ENCODE data around the gene KAZN. TPM values are rescaled to one million over a fixed set of nuclear protein-coding genes. Genes with fewer than 3 reads are reported as not detected.

KAZN gene
- total RNA-seq, 1 donor from 2014 or later: 21.2 TPM

DNA sequence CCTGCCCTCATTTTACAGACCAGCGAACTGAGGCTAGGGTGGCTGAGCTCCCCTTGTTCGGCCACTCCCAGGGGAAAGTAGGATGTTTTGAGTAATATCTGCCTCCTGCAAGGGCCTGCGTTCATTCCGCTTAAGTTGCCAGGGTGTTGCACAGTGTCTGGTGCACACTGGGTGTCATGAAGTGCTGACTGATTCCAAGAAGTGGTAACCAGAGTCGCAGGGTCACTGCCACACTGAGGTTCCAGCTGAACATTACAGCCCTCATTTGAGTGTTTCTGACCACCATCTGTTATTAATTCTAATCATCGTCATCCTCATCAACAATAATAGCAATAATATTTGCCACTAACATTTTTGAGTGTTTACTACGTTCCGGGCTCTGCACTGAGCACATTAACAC, 250.6 kb downstream of the KAZN start:
- Histone ChIP-seq H3K27ac (no peak overlapping the region), H3K4me3 (no peak overlapping the region), H3K36me3 (no peaks in the 10 kb centered on the region), H3K4me1 (no peaks in the 10 kb centered on the region), H3K9me3 (no peaks in the 10 kb centered on the region), H3K27me3 (ENCODE audit: low read depth) (no peaks in the 10 kb centered on the region)
- intact Hi-C loops (cut with DNase I): no loop called here
- ATAC-seq (no peak), DNase-seq (no peak)
- TF ChIP-seq, protein P1, sequence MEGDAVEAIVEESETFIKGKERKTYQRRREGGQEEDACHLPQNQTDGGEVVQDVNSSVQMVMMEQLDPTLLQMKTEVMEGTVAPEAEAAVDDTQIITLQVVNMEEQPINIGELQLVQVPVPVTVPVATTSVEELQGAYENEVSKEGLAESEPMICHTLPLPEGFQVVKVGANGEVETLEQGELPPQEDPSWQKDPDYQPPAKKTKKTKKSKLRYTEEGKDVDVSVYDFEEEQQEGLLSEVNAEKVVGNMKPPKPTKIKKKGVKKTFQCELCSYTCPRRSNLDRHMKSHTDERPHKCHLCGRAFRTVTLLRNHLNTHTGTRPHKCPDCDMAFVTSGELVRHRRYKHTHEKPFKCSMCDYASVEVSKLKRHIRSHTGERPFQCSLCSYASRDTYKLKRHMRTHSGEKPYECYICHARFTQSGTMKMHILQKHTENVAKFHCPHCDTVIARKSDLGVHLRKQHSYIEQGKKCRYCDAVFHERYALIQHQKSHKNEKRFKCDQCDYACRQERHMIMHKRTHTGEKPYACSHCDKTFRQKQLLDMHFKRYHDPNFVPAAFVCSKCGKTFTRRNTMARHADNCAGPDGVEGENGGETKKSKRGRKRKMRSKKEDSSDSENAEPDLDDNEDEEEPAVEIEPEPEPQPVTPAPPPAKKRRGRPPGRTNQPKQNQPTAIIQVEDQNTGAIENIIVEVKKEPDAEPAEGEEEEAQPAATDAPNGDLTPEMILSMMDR (IDR thresholded peaks at IDR 0.05): no peak

DNA sequence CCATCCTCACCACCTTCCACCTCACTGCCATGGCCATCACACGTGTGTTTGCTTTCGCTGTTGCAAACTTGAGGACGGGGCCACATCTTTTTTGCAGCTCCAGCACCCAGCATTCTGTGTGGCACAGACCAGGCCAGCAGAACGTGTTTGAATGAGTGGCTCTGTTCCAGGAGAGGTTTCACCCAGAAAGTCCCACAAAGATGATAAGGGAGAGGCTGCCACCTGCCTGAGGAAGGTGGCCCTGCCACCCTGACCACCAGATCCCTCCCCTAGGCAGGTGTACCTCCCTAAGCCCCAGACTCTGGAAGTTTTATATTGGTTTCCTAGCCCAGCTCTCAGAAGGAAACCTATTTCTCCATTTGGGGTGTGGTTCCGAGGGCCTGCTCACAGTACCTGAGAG, 252.1 kb downstream of the KAZN start:
- Histone ChIP-seq H3K4me1 (no peaks in the 10 kb centered on the region), H3K9me3 (no peaks in the 10 kb centered on the region), H3K27me3 (ENCODE audit: low read depth) (no peaks in the 10 kb centered on the region), H3K27ac (no peak overlapping the region), H3K4me3 (no peak overlapping the region), H3K36me3 (no peaks in the 10 kb centered on the region)
- intact Hi-C loops (cut with DNase I): no loop called here
- DNase-seq (no peak), ATAC-seq (no peak)
- TF ChIP-seq, protein P1 (IDR thresholded peaks at IDR 0.05): no peak

DNA sequence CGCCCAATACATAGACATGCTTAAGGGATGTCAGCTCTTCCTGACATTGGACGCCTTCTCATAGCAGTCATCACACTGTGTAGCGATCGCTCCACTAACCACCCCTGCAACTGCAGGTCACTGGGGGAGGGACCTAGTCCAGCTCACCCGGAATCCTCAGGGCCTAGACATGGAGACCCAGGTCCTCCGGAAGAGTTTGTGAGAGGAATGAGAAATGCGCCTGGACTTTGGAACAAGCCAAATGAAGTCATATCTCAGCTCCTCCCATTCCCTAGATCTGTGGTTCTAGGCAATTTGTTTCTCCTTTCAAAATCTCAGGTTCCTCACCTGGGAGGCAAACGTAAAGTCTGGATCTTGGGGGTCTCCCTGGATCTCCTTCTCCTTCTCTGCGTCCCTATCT, 253.3 kb downstream of the KAZN start:
- intact Hi-C loops (cut with DNase I): no loop called here
- Histone ChIP-seq H3K27me3 (ENCODE audit: low read depth) (no peaks in the 10 kb centered on the region), H3K4me1 (no peaks in the 10 kb centered on the region), H3K27ac (no peak overlapping the region), H3K9me3 (no peaks in the 10 kb centered on the region), H3K4me3 (no peak overlapping the region), H3K36me3 (no peaks in the 10 kb centered on the region)
- no peak for DNase-seq
- no peak for ATAC-seq
- TF ChIP-seq, protein P1 (IDR thresholded peaks at IDR 0.05): no peak

DNA sequence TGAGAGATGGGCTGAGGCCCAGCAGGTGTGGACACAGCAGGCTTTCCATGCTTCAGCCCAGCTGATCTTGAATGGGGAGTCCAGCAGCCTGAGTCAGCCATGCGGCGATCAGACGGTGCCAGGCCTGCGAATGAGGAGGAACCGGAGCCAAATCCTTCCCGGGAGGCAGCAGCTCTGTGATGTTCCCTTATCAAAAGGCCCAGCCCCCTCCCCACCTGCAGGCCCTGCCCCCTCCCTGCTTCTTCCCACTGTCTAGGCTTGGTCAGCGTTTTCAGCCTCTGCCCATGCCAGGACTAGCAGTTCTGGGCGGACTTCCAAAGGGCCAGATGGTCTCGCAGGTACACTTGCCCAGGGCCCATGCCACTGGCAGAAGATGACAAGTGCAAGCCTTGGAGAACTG, 253.8 kb downstream of the KAZN start:
- ATAC-seq (no peak), DNase-seq (no peak)
- Histone ChIP-seq H3K9me3 (no peaks in the 10 kb centered on the region), H3K27ac (no peak overlapping the region), H3K4me1 (no peaks in the 10 kb centered on the region), H3K4me3 (no peak overlapping the region), H3K36me3 (no peaks in the 10 kb centered on the region), H3K27me3 (ENCODE audit: low read depth) (no peaks in the 10 kb centered on the region)
- intact Hi-C loops (cut with DNase I): no loop called here
- TF ChIP-seq, protein P1 (IDR thresholded peaks at IDR 0.05): no peak

DNA sequence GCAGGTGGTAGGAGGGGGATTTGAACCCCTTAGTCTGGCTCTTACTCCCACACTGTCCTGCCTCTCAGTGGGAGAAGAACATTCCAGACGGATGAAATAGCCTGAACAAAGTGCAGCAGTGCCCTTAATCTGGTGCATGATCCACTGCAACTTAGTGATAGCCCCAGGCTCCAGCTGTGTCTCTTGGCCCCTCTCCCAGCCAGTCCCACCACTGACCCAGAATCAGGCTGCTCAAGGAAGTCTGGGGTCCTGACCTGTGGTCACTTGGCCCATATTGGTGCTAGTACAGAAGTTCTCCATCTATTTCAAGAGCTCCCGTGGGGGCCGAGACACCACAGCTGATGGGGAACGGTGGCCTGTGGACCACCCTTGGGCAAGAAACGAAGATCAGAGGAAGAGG, 255.0 kb downstream of the KAZN start:
- intact Hi-C loops (cut with DNase I): no loop called here
- H3K27me3 ChIP-seq (ENCODE audit: low read depth): no peaks in the 10 kb centered on the region
- no peaks in the 10 kb centered on the region for H3K9me3 ChIP-seq
- no peak overlapping the region for H3K27ac ChIP-seq
- H3K4me1 ChIP-seq: no peaks in the 10 kb centered on the region
- ATAC-seq (no peak), DNase-seq (no peak)
- H3K36me3 ChIP-seq: no peaks in the 10 kb centered on the region
- TF ChIP-seq, protein P1 (IDR thresholded peaks at IDR 0.05): no peak
- no peak overlapping the region for H3K4me3 ChIP-seq

DNA sequence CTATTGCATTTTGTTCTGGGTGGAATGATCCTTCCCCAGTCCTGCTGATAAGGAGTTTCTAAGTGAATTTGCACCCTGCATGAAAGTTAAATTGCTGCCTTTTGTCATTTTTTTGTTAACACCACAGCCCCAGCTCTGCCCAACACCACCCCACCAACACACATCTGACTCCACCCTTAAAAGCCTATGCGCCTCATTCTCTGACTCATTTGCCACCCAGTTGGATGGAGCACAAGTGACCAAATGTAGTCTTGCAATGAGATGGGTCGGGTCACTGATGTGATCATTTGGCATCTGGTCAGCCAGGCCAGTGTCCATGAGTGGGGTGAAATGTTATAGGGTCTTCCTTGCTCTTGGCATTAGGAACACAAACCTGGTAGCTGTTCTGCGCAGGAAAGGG, 256.8 kb downstream of the KAZN start:
- ATAC-seq: no peak
- no peaks in the 10 kb centered on the region for H3K27me3 ChIP-seq (ENCODE audit: low read depth)
- H3K27ac ChIP-seq: no peak overlapping the region
- intact Hi-C loops (cut with DNase I): no loop called here
- H3K36me3 ChIP-seq: no peaks in the 10 kb centered on the region
- no peak for DNase-seq
- no peak overlapping the region for H3K4me3 ChIP-seq
- no peaks in the 10 kb centered on the region for H3K4me1 ChIP-seq
- TF ChIP-seq, protein P1 (IDR thresholded peaks at IDR 0.05): no peak
- H3K9me3 ChIP-seq: no peaks in the 10 kb centered on the region
